Ovary (tissue), 9 donors: ENCODE data around the gene CPED1. TPM values are rescaled to one million over a fixed set of nuclear protein-coding genes. Genes with fewer than 3 reads are reported as not detected.

Experiments used
- DNase-seq, 5 donors: peaks; one replicate each; pipeline ENCODE4 v3.0.0-alpha.2; 2019 to 2020
- H3K27ac ChIP-seq, 2 donors: fragments of 200-600 bp; one replicate each; pipeline versions ENCODE4 v1.5.1 to v1.8.0; 2019 to 2022
- H3K27me3 ChIP-seq: fragments of 200-600 bp; one replicate; pipeline ENCODE4 v1.8.0; 2022
- H3K36me3 ChIP-seq: fragments of 200-600 bp; sonication (generic); one replicate; pipeline ENCODE4 v1.5.1; 2019
- H3K4me1 ChIP-seq: one replicate; pipeline ENCODE4 v1.8.1; 2013; ENCODE audit warnings: mild to moderate bottlenecking, moderate library complexity; ENCODE audit not compliant: insufficient read depth
- H3K4me3 ChIP-seq: fragments of 200-600 bp; sonication (generic); one replicate; pipeline ENCODE4 v1.5.1; 2017
- H3K9me3 ChIP-seq, 2 donors: fragments of 200-600 bp in 1 of 2; sonication (generic) in 1 of 2; one replicate each; pipeline versions ENCODE4 v1.5.1 to v1.8.1; 2013 to 2019; ENCODE audit warnings: mild to moderate bottlenecking in 1 of 2, moderate library complexity in 1 of 2
- EP300 ChIP-seq: sonication (generic); formaldehyde crosslinking; IDR thresholded peaks from one replicate; pipeline ENCODE4 v1.6.1; 2017; ENCODE audit warnings: antibody characterized with exemption
- POLR2A ChIP-seq: fragments of 450-650 bp; IDR thresholded peaks from one replicate; pipeline ENCODE4 v1.6.1; 2017; ENCODE audit warnings: antibody characterized with exemption, mild to moderate bottlenecking, moderate library complexity
- WGBS, 3 donors: extraction: QIAGEN DNeasy Blood & Tissue Kit in 1 of 3; methylation state at CpG; one replicate each; pipeline versions ENCODE4 v1.1.5 to v1.1.7; 2013 to 2017; 5-methylcytosine and 5-hydroxymethylcytosine counted together
- intact Hi-C, 4 donors: fragments of 100-400 bp; cut with DNase I; formaldehyde crosslinking; loops; one replicate each; pipeline versions ENCODE4 v1.11.0 to v1.15.1; 2022 to 2023
- polyA plus RNA-seq, 2 donors: library from polyadenylated mRNA; stranded (reverse); fragments of 200-250 nt in 1 of 2; fragments of 350-450 nt in 1 of 2; fragmentation: Illumina TruSeq in 1 of 2; extraction: RNeasy Lipid Tissue Mini Kit (QIAGEN cat#74804) in 1 of 2; gene quantifications; one replicate each; pipeline ENCODE4 v1.2.3, GENCODE V29; 2013 to 2014
- total RNA-seq, 7 donors: library from RNA; depleted of rRNA in 2 of 7; stranded (reverse); fragments of >200 nt in 2 of 7; fragmentation: NEBNext Ultra II Directional in 3 of 7; extraction: Animal tissue kit (Norgen Biotek cat#: 25700) in 3 of 7; gene quantifications; one replicate each; pipeline versions ENCODE4 v1.1.0 to v1.2.4, GENCODE V29; 2016 to 2023
- TF ChIP-seq, protein P1 (sequence below), 3 donors: fragments of 450-650 bp in 2 of 3; fragments of 200-600 bp in 1 of 3; IDR thresholded peaks; one replicate each; pipeline versions ENCODE4 v1.5.1 to v1.8.0; 2016 to 2022; ENCODE audit warnings: antibody characterized with exemption in 3 of 3, mild to moderate bottlenecking in 1 of 3
- donor health status: DM: no; HTN: no; CAD: no; lungs with moderate emphysema.
- donor health status: DM: no; HTN: no; CAD: no.
- donor health status: Bipolar disorder and iron deficiency.
- donor health status: DM: yes; HTN: yes; CAD: no.
- donor health status: DM: no; HTN: no; CAD: no.
- donor health status: DM: yes; HTN: yes; CAD: no.

The CPED1 gene
- total and polyA plus RNA-seq, 9 donors = 42.1 to 127 (median 88.8) TPM

DNA sequence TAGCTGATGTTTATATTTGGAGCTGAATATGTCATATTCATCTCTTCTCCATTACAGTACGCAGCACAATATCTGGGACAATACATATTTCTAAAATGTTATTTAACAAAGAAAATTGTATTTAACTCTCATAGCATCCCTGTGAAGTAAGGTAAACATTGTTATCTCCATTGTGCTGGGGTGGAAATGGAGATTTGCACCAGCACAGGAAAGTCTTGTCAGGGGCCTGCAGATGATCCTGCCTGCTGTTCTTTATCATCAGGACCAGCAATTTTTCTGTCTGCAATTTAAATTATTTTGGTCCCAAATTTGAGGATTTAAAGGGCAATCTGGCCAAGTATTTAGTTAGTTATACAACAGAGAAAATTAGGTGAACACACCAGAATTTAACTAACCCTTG, 144.4 kb downstream of the CPED1 start:
- Histone ChIP-seq H3K9me3 (no peaks in the 10 kb centered on the region), H3K27me3 (no peaks in the 10 kb centered on the region), H3K4me1 (no peaks in the 10 kb centered on the region), H3K36me3 (no peaks in the 10 kb centered on the region), H3K27ac (no peak overlapping the region), H3K4me3 (no peak overlapping the region)
- TF ChIP-seq EP300 = no peak
- TF ChIP-seq, protein P1, sequence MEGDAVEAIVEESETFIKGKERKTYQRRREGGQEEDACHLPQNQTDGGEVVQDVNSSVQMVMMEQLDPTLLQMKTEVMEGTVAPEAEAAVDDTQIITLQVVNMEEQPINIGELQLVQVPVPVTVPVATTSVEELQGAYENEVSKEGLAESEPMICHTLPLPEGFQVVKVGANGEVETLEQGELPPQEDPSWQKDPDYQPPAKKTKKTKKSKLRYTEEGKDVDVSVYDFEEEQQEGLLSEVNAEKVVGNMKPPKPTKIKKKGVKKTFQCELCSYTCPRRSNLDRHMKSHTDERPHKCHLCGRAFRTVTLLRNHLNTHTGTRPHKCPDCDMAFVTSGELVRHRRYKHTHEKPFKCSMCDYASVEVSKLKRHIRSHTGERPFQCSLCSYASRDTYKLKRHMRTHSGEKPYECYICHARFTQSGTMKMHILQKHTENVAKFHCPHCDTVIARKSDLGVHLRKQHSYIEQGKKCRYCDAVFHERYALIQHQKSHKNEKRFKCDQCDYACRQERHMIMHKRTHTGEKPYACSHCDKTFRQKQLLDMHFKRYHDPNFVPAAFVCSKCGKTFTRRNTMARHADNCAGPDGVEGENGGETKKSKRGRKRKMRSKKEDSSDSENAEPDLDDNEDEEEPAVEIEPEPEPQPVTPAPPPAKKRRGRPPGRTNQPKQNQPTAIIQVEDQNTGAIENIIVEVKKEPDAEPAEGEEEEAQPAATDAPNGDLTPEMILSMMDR (IDR thresholded peaks at IDR 0.05) = no peak
- TF ChIP-seq POLR2A = no peak
- no peak for DNase-seq
- WGBS, 3 donors = 0 to 5% (median 5%) methylated on average over 1 of the region's 1 CpG
- intact Hi-C loops = no loop called here

DNA sequence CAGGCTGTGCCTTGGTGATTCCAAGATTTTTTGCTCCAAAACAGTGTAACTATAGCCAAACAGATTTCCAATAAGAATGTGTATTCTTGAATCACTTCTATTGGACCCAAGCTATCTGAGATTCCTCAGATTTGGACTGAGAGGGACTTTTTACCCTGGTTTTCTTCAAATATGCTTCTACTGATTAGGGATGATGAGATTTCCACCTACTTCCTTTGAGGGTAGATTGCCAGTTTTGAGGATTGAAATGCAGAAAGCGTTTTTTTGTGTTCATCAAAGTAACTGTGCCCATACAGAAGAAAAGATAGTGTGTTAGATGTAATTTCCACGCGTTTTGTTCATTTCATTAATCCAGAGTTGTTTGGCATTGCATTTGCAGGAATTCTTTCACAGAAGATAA, 144.9 kb downstream of the CPED1 start:
- Histone ChIP-seq H3K36me3 (no peaks in the 10 kb centered on the region), H3K4me1 (no peaks in the 10 kb centered on the region), H3K4me3 (no peak overlapping the region), H3K27ac (no peak overlapping the region), H3K27me3 (no peaks in the 10 kb centered on the region), H3K9me3 (no peaks in the 10 kb centered on the region)
- intact Hi-C loops = no loop called here
- WGBS, 3 donors = 93 to 95% (median 94%) methylated on average over 3 of the region's 3 CpGs
- DNase-seq = no peak
- TF ChIP-seq EP300 = no peak
- no peak for TF ChIP-seq POLR2A
- TF ChIP-seq, protein P1 (IDR thresholded peaks at IDR 0.05) = no peak

DNA sequence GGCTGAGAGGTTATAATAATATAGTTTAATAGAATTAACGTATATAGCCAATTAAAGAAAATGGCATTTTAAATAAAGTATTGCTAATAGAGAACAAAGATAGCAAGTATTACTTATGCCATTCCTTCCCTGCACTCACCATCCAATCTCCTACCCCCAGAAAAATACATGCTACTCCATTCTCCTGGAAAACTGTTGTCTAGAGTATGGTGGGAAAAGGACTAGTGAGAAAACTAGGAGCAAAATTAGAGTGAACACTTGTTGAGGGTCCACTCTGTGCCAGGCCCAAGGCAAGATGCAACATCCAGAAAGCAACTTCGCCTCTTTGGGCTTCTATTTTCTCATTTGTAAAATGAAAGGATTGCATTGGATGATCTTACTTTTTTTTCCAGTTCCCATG, 149.1 kb downstream of the CPED1 start:
- H3K4me3 ChIP-seq = no peak overlapping the region
- H3K27me3 ChIP-seq = no peaks in the 10 kb centered on the region
- WGBS, 3 donors = 96 to 98% (median 97%) methylated on average over 2 of the region's 2 CpGs
- no peak overlapping the region for H3K27ac ChIP-seq
- no peaks in the 10 kb centered on the region for H3K4me1 ChIP-seq
- no peaks in the 10 kb centered on the region for H3K36me3 ChIP-seq
- TF ChIP-seq POLR2A (no peak), EP300 (no peak)
- TF ChIP-seq, protein P1 (IDR thresholded peaks at IDR 0.05) = no peak
- intact Hi-C loops = no loop called here
- no peak for DNase-seq
- H3K9me3 ChIP-seq = no peaks in the 10 kb centered on the region

- TF ChIP-seq, protein P1 (IDR thresholded peaks at IDR 0.05) = no peak
- TF ChIP-seq POLR2A (no peak), EP300 (no peak)
- H3K4me3 ChIP-seq = no peak overlapping the region
- H3K27ac ChIP-seq = no peak overlapping the region
- WGBS, 3 donors = 64 to 77% (median 74%) methylated on average over 8 of the region's 8 CpGs
- H3K9me3 ChIP-seq = no peaks in the 10 kb centered on the region
- H3K4me1 ChIP-seq = no peaks in the 10 kb centered on the region
- intact Hi-C loops = no loop called here
- DNase-seq = no peak
- no peaks in the 10 kb centered on the region for H3K36me3 ChIP-seq
- H3K27me3 ChIP-seq = no peaks in the 10 kb centered on the region
These were observed 149.9 kb downstream of the CPED1 start for GRCh38 chr7:121138262-121138933.
